ENCODE results near the gene CXCR3. TPM values are rescaled to one million over a fixed set of nuclear protein-coding genes. Genes with fewer than 3 reads are reported as not detected.
"Not testable (repeated sequence)": the region's sequence is repeated elsewhere in the genome, so short reads cannot be mapped to it uniquely, and the experiment has no call there.

The CXCR3 gene
- polyA plus RNA-seq (ENCODE audit: insufficient read length in 4 of 4): under 1 TPM; 0.10 to 0.33 (median 0.25) TPM

DNA sequence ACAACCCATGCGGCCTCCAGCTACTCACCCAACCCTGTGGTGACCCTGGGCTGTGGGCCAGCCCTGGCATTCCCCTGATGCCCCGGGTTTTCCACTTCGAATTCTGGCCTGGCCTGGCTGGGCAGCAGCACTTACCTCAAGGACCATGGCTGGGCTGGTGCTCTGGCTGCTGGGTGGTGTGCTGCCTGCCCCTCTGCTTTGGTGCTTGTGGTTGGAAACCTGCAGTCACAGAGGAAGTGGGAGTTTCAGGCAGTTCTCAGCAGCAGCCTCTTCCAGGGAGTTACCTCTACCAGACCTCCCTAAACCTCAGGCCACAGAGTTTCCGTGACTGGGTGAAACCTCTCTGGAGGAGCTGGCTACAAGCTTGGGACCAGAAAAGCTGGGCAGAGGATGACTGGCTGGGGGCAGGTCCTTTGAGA, at the start of gene CXCR3:
CXCR3 (minus strand) TSS at position 209 of the 419 bp plus-strand sequence; CDS start at position 147, 62 bp downstream.
- DNase-seq (ENCODE audit: low read depth in 4 of 4, low spot score in 3 of 4): no peak

DNA sequence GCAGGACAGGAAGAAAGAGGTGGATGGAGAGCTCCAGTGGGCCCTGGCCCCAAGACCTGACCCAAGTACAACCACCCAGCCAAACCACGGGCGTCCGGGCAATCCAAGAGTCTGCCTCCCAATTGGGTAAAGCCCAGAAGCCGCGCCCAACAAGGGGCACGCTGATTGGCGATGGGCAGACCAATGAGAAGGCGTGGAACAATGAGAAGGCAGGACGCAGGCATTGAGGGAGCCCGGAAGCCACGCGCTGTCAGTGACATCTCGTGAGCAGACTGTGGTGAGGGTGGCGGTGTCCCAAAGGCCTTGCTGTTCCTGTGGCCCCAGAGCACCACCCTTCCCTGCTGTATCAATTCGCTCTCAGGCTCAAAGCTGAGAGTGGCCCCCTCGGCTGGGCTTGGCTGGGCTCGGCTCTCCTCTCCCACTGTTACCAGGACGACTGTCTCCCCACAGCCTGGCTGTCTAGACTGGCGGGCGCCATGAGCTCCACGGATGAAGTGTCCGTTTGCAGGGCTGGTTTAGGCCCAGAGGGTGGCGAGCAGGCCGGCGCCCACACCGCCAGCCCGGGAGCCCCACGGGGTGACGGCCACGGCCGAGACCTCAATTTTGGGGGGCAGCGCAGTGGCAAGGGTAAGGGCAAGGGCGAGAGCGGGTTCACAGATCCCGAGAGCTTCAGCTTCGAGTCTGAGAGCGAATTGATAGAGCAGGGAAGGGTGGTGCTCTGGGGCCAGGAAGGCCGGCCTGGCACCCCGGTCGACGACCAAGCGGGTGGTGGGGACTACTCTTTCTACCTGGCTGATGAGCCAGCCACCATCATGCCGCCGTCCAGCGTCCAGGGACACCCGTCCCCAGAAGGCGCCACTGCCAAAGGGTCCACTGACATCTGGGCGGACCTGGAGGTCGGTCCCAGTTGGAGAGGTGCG, 49.3 kb upstream of the CXCR3 start, which contains the start of gene LOC101059915:
LOC101059915 (plus strand) TSS at position 219 of the 920 bp plus-strand sequence.
- no peak for DNase-seq (ENCODE audit: low read depth in 4 of 4, low spot score in 3 of 4)

DNA sequence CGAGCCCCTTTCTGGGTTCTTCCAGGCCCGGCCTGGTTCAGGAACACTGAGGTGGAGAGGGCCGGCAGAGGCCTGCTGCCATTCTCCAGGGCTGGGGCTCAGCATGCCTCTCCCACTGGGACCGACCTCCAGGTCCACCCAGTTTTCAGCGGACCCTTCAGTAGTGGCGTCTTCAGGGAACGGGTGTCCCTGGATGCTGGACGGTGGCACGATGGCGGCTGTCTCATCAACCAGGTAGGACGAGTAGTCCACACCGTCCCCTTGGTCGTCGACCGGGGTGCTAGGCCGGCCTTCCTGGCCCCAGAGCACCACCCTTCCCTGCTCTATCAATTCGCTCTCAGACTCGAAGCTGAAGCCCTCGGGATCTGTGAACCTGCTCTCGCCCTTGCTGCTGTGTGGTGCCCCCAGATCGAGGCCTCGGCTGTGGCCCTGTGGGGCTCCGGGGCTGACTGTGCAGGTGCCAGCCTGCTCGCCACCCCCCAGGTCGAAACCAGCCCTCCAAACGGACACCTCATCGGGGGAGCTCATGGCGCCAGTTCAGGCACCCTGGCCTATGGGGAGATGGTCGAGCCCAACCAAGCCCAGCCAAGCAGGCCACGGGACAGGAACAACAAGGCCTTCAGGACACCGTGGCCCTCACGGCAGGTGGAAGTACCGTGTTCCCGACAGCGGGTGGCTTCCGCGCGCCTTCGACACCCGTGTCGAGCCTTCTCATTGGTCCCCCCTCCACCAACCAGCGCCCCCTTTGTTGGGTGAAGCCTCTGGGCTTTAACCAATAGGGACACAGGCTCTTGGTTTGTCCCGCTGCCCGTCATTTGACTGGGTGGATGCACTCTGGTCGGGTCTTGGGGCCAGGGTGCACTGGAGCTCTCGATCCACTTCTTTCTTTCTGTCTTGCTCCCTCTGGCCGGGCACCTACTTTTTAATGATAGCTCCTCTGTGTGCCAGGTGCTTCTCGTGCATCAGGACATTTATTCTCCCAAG, 48.2 kb upstream of the CXCR3 start:
- DNase-seq (ENCODE audit: low read depth in 4 of 4, low spot score in 3 of 4): no peak

DNA sequence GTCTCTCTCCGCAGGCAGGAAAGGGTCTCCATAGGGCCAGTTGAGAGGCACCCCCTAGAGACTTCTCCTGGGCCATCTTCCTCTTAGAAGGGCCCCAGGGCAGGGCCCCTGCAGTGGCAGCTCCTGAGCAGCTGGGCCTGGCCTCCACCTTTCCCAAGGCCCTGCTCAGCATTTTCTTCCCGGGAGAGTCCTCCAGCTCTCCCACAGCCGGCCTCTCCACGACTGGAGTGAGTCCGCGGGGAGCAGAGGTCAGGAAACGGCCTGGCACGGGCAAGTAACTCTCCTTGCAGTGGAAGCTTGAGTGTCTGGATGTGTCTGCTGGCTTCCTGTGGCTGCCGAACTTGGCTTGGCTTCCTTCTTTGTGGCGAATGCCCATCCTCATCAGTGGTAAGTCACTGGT, 47.4 kb upstream of the CXCR3 start:
- DNase-seq (ENCODE audit: low read depth in 4 of 4, low spot score in 3 of 4): no peak

- no peak for DNase-seq (ENCODE audit: low read depth in 4 of 4, low spot score in 3 of 4)
Measured at GRCh38 chrX:71664889-71665491, 46.7 kb upstream of the CXCR3 start.

DNA sequence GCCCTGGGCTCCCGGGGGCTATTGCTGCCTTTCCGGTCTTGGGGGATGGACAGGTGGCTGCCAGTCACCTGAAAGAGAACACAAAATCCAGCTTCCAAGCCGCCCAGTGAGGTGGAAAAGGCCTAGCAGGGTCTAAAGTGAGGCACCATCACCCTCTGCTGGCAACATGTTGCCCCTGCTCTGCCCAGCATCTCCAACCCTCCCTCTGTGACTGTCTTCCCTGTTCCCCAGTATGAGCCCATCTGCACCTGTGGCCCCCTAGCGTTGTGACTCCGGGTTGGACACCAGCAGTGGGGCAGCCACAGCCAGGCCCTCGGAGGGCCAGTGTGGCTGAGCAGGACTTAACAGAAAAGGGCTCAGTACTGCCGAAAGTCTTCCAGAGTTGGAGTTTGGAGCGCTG, 45.9 kb upstream of the CXCR3 start:
- not testable (repeated sequence) for DNase-seq (ENCODE audit: low read depth in 4 of 4, low spot score in 3 of 4)

DNA sequence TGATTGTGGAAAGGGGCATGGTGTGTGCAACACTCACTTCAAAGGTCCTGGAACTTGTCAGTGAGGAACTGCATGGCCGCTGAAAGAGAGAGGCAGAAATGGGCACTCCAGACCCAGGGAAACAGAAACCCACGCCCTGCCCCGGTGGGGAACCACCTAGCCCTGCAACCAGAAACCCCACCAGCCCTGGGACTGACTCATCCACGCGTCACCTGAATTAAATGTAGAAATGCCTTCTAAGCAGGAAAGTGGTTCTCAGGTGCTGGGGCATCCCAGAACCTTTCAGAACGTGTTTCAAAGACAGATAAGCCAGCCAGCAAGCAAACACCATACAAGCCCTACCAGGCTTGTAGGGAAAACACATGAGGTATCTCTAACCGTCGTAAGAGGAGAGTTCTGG, 44.9 kb upstream of the CXCR3 start:
- not testable (repeated sequence) for DNase-seq (ENCODE audit: low read depth in 4 of 4, low spot score in 3 of 4)

DNA sequence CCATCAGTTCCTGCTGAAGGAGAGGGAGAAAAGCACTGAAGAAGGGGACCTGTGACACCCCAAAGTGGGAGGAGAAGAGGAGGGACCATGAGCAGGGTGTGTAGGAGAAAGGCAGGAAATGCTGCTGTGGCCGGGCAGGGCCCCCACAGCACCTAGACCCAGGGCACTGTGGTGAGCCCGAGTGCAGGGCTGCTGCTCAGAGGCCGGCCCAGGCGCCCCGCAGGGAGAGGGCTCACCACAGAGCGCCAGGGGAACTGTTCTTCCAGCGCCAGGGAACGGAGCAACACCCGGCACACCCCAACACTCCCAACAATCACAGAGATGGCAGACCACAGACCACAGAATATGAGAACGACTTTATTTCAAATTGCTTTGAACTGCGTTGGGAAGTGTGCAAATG, 44.3 kb upstream of the CXCR3 start:
- not testable (repeated sequence) for DNase-seq (ENCODE audit: low read depth in 4 of 4, low spot score in 3 of 4)

DNA sequence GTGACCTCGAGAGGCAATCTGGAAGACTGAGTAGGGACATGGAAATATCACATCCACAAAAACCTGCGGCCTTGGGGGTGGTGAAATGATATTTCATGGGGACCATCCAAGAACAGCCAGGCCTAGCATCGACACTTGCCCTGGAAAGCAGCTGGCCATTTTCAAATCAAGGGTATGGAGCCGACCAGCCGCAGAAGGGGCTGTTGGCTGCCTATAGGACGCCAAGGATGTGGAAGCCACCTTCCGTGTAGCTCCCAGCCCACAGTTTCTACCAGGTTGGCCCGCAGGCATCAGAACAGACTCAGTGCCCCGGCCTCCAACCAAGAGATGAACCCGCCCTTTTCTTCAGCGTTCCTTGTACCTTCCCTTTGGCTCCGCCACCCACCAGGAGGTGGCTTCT, 43.6 kb upstream of the CXCR3 start:
- no peak for DNase-seq (ENCODE audit: low read depth in 4 of 4, low spot score in 3 of 4)

DNA sequence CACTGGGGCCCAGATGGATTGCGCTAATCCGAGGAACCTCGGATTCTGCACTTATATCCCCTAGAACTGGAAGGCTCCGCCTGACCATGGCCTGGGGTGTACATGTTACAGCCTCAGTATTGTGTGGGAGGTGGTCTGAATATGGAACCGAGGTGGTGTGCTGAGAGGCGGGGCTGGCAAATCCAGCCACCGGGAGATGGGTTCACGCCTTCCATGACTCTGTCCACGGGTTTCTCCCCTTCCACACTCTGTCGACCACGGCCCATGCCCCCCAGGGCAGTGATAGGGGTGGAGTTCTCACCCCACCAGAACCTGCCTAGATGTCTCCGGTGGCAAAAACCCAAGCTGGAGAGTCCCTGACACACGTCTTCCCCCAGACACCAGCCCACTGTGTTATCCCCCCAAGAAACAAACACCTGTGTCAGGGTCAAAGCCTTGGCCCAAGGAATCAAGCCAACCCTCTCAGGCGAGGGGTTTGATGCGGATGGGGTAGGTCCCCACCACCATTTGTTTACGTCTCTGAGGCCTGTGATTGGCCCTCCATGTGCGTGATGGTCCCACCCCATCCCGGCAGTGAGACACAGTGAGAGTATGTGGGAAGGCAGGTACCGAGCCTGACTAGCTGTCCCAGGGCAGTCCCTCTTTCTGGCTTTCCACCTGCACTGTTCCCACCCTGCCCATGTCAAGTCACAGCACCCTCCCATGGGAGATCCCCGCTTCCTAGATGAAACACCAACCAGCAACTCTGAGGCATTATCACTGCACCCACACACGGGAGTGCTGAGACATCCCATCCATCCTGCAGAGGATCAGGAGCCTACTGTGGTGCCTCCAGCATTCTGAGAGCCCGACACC, 42.5 kb upstream of the CXCR3 start:
- DNase-seq (ENCODE audit: low read depth in 4 of 4, low spot score in 3 of 4): no peak

DNA sequence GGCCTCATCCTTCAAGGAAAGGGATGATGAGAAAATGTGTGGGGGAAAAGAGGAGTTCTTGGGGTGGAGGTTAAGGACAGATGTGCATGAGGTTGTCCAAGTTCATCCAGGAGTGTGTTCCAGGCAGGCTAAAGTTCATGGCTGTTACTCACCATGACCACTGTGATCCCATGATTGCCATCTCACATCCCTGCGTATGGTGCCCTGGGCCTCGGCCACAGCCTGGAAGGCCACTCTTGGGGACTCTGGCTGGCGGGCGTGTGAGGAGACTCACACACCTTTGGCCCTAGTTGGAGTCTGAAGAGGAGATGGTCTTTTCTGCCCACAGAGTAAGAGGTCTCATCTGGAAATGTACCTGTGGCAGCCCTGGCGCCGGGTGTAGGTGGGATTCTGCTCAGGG, 41.6 kb upstream of the CXCR3 start:
- no peak for DNase-seq (ENCODE audit: low read depth in 4 of 4, low spot score in 3 of 4)

DNA sequence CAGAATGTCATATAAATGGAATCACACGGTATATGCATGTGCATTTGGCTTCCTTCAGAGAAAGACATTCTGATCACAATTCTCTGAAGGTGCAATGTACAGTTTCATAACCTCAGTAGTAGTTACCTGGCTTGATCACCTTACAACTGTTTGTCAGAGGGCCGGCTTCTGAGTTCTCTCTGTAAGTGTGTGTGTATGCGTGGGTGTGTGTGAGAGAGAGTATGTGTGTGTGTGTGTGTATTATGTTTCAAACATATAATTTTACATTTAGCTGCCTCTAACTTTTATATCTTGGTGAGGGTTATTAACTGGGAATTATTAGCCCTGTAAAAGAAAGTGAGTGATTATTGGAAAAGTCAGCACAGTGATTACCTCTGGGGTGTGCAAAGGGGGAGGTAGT, 41.0 kb upstream of the CXCR3 start:
- DNase-seq (ENCODE audit: low read depth in 4 of 4, low spot score in 3 of 4): no peak

DNA sequence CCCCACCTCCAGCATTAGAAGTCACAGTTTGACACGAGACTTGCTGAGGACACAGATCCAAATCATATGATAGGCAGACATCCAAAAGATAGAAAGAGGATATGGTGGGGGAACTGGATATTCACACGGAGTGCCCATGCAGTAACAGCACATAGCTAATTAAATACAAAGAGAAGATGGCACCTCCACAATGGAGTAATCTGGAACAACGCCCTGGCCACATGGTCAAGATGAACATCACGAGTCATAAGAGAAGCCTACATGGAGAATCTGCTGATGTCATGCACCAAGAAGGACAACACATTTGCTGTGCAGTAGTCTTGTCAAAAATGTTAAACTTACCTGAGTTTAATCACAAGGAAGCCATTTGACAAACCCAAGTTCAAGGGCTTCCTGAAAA, 39.0 kb upstream of the CXCR3 start:
- DNase-seq (ENCODE audit: low read depth in 4 of 4, low spot score in 3 of 4): no peak

GRCh38 chrX:71653344-71653743, 35.0 kb upstream of the CXCR3 start:
- DNase-seq (ENCODE audit: low read depth in 4 of 4, low spot score in 3 of 4): no peak

- DNase-seq (ENCODE audit: low read depth in 4 of 4, low spot score in 3 of 4): peak in 1 of 4 donors; percentile 8
Measured at GRCh38 chrX:71652405-71652804, 34.1 kb upstream of the CXCR3 start.

- no peak for DNase-seq (ENCODE audit: low read depth in 4 of 4, low spot score in 3 of 4)
Measured at GRCh38 chrX:71650333-71650969, 32.1 kb upstream of the CXCR3 start.

GRCh38 chrX:71644406-71644805, 26.1 kb upstream of the CXCR3 start:
- DNase-seq (ENCODE audit: low read depth in 4 of 4, low spot score in 3 of 4): not testable (repeated sequence)

- no peak for DNase-seq (ENCODE audit: low read depth in 4 of 4, low spot score in 3 of 4)
Measured at GRCh38 chrX:71640002-71640401, 21.7 kb upstream of the CXCR3 start.

GRCh38 chrX:71638409-71638808, 20.1 kb upstream of the CXCR3 start:
- no peak for DNase-seq (ENCODE audit: low read depth in 4 of 4, low spot score in 3 of 4)
